Right renal cortex interstitium (tissue), 3 donors: ENCODE results near the gene RAB3C. TPM values are rescaled to one million over a fixed set of nuclear protein-coding genes. Genes with fewer than 3 reads are reported as not detected.
"Not testable (repeated sequence)": the region's sequence is repeated elsewhere in the genome, so short reads cannot be mapped to it uniquely, and the experiment has no call there.

Experiments
- DNase-seq, 3 donors: peaks; one replicate each; pipeline ENCODE4 v3.0.0-alpha.2; 2013; ENCODE audit warnings: low read depth in 3 of 3, low spot score in 2 of 3
- polyA plus RNA-seq, 3 donors: library from polyadenylated mRNA; unstranded; fragments of 120-200 nt; gene quantifications; one replicate each; pipeline ENCODE4 v1.2.1, GENCODE V29; 2013; ENCODE audit not compliant: insufficient read length in 3 of 3

RAB3C gene
- polyA plus RNA-seq, 3 donors = 1.9 to 4.8 (median 2.2) TPM

DNA sequence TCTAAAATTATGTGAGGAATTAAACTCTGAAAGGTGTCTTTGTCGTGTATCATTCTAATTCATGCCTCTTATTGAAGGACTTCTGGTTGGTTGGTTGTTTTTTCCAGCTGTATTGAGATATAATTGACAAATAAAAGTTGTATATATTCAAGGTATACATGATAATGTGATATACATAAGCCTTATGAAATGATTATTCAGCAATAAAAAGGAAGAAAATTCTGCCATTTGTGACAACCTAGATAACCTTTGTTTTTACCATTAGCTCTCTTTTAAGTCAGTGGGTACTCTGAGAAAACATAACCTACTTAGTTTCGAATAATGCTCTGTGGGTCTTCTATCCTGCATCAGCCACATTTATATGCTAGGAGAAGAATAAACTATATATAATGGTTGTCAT, 89.6 kb downstream of the RAB3C start:
- DNase-seq = no peak

DNA sequence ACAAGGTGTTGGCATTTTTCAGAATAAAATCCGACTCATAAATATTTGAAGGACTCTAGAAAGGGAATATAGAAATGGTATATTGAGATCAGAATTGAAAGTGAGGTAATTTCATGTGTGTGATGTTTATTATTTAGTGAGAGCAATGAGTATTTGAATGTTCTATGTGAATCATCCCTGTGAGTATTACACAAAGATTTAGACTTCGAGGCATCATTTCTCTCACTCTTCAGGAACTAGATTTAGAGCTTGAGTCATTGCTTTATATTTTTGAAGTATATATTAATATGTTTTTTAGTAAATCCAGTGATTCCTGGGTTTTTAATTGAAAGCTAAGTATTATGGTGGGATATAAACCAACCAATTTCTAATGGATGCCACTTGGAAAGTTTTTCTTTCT, 91.2 kb downstream of the RAB3C start:
- DNase-seq = no peak

DNA sequence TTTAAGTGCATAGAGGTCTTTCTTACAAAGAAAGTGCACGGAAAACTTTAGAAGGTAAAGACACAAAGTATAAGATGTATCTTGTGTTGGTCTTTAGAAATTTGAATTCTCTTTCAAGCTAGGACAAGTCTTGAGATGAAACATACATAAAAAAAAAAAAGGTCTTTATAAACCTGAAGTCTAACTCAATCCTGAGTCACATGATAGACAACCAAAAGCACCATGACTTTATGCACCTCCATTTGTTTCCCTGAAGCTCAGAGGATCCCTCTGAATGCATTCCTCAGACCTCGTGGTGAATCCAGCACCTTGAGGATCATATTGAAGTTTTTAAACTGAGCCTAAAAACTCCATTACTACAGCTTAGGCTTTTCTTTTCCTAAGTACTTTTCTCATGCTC, 91.8 kb downstream of the RAB3C start:
- no peak for DNase-seq

DNA sequence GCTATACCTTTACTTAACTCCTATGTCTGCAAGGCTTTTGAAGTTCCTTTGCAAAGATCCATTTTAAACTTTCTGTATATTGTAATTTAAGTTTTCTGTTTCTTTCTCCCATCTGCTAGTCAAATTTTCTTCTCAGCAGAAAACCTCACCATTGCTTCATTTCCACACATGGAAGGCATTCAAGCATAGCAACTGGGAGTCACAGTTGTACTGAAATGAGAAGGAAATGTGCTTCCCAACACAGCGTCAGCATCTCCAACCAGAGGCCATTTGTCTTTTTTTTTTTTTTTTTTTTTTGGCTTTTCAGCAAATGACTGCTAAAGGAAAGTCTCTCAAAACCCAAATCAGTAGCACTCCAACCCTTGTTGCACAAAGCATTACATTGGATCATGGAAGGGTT, 92.5 kb downstream of the RAB3C start:
- DNase-seq = no peak

DNA sequence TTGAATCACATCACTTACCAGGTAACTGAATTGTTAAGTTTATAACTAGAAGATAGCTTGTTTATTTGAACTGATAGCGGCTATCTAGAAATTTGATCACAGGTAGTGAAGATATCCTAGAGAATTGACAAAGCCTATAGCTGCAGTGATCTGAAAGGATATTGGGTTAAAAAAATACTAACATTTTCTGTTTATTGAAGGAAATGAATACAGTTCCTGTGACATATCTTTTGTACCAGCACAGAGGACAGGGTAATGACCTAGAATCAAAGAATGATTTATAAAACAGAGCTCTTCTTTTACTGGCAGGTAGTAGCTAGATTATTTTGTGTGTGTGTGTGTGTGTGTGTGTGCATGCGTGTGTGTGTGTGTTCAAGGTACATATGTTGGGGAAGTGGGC, 94.8 kb downstream of the RAB3C start:
- no peak for DNase-seq

DNA sequence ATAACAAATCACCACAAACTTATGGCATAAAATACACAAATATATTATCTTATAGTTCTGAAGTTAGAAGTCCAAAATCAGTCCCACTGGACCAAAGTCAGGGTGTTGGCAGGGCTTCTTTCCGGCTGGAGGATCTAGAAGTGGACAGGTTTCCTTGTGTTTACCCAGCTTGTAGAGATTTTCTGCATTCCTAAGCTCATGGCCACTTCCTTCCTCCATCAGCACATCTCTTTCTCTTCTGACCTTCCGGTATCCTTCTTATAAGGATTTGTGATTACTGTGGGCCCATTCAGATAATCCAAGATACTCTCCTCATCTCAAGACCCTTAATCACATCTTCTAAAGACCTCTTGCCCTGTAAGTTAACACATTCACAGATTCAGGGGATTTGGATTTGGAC, 97.6 kb downstream of the RAB3C start:
- DNase-seq = no peak

DNA sequence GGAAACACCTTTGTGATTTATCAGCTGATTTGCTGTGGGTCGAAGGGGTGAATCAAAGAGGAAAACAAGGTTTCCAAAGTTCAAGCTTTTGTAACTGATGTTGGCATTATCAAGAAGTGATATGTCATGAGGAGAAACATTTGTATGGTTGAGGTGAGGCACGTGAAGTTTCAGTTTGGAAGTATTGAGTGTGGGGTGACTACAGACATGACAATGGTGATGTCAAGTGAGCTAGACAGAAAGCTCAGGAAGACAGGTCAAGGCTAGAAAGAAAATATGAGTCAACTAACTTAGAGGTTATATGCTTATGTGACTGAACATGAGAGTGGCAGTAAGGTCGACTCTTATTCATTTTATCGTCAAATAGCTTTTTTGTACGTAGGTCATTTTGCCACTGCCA, 99.1 kb downstream of the RAB3C start:
- no peak for DNase-seq

DNA sequence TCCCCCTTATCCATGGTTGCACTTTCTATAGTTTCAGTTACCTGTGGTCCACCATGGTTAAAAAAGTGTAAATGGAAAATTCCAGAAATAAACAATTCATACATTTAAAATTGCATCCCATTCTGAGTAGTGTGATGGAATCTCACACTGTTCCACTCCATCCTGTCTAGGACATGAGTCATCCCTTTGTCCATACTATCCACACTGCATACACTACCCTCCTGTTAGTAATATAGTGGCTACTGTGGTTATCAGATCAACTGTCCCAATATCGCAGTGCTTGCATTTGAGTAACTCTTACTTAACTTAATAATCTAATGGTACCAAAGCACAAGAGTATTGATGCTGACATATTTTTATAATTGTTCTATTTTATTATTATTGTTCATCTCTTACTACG, 100.7 kb downstream of the RAB3C start:
- DNase-seq = no peak

DNA sequence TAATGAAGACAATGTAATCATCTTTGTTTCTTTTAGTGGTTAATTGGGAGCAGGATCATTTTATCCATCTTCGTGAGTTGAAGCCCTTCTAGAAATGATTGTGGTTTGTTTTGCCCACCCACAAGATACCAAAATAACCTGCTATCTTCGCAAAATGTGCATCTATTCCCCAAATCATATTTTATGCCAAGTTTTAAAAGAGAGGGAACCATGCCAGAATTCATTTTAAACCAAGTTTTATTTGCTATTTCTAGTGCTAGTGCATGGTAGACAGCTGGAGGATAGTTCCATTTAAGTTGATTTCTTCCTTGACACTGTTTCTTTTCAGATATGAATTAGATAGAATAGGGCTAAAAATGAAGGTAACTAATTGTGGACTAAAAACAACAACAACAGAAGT, 104.2 kb downstream of the RAB3C start:
- no peak for DNase-seq

DNA sequence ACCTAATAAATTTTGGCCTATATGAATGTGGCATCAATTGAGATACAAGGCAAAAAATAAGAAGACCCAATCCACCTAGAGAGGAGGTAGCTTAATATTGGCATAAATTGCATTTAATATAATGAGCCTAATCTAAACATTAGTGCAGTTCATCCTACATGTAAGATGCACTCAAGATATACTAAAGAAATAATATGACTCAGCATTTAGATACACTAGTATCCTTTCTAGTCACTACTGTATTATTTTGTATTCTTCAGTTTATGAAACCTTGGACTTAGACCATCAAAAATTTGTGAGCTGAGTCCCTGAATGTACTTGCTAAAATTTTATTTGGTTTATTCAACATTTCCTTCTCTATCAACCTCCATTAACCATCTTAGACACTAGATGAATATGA, 104.7 kb downstream of the RAB3C start:
- no peak for DNase-seq

DNA sequence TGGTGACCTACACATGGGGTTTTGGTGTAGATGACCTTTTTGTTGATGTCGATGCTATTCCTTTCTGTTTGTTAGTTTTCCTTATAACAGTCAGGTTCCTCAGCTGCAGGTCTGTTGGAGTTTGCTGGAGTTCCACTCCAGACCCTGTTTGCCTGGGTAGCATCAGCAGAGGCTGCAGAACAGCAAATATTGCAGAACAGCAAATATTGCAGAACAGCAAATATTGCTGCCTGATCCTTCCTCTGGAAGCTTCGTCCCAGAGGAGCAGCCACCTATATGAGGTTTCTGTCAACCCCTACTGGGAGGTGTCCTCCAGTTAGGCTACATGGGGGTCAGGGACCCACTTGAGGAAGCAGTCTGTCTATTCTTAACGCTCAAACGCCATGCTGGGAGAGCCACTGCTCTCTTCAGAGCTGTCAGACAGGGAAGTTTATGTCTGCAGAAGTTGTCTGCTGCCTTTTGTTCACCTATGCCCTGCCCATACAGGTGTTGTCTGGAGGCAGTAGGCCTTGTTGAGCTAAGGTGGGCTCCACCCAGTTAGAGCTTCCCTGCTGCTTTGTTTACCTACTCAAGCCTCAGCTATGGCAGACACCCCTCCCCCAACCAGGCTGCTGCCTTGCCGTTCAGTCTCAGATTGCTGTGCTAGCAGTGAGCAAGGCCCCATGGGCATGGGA, 116.3 kb downstream of the RAB3C start:
- not testable (repeated sequence) for DNase-seq

DNA sequence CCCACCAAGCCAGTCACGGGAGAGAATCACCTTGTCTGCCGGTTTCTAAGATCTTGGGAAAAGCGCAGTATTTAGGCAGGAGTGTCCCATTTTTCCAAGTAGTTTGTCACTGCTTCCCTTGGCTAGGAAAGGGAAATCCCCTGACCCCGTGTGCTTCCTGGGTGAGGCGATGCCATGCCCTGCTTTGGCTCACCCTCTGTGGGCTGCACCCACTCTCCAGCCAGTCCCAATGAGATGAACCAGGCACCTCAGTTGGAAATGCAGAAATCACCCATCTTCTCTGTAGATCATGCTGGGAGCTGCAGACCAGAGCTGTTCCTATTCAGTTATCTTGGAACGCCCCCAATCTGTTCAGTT, 116.9 kb downstream of the RAB3C start:
- no peak for DNase-seq

DNA sequence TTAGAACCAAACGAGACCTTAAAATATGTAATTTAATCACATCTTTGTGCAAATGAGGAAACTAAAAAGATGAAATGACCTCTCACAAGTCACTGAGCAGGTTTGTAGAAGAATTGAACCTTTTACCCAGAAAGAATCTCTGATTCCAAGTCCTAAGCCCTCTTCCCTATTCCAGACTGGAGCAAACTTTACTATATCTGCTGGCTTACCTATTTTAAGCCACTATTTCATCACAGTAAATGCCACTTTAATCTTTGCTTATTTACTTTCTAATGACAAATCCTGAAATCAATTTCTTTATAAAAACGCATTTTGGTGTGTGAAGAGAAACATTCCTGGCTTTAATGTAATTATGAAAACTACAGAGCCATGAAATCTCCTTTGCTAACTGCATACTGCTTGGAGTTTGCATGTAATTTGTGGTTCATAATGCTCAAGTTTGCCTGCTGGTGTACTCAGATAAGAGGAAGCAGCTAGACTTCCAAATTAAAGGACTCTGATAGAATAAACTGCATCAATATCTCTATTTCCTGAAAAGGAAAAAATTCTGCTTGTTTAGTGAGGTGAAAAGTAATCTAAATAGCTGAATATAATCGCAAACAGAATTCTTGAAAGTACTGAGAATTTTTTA, 121.2 kb downstream of the RAB3C start:
- DNase-seq = no peak

DNA sequence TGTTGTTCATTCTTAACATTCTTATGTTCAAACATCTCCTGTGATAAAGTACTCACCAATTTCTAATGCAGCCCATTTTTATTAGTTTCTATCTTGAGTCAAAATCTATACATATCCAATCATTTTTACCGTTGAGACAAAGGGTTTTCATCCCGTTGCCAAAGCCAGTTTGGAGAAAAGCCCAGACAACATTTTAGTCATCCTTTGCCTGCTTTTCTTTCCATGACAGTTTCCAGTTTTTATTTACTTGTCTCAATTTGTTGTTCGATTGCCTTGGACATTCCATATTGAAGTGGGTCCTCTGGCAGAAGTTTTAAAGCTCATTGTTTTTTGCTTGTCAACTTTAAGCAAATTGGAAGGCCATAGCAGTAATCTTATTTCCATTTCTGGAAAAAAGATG, 123.9 kb downstream of the RAB3C start:
- no peak for DNase-seq

DNA sequence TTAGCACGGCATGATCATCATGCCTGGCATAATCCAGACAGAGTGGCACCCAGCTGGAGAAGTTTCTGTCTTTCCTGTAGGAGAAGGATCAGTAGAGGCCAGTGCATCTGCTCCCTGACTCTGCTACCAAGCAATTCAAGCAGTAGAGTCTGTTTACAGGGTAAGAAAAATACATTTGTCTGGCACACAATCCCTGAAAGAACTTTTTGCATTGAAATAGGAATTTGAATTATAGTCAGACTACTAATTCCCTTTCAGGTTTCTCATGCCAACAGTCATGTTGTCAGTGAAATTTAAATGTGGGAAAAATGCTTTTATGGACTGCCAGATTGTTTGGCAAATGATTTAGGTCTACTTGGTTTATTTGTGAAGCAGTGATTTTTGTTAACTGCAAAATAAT, 125.6 kb downstream of the RAB3C start:
- no peak for DNase-seq

DNA sequence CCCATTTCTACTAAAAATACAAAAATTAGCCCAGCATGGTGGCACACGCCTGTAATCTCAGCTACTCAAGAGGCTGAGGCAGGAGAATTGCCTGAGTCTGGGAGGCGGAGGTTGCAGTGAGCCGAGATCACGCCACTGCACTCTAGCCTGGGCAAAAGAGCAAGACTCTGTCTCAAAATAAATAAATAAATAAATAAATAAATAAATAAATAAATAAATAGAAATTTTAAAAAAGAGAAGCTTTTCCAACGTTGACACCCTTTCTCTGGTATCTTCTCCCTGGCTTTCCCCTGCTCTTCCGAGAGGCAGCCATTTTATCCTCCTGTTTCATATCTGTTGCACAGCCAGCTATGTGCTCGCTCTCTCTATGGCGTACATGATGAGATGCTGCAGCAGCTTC, 127.5 kb downstream of the RAB3C start:
- DNase-seq = not testable (repeated sequence)

DNA sequence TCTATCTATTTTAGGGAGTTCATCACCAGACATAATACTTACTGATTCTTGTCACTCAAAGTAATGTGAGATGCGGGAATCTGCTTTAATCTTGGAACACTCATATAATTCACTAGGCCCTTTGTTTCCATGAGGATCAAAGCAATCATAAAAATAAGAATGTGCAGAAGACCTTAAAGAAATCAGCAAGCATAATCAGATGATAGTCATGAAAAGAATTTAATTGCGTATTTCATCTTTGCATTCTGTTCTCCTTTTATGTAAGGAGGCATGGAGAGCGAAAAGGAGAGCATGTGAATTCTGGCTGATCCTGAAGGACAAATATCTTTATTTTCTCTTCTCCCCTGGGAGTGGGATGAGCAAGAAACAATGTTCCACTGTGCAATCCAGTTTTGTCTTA, 128.0 kb downstream of the RAB3C start:
- DNase-seq = no peak

DNA sequence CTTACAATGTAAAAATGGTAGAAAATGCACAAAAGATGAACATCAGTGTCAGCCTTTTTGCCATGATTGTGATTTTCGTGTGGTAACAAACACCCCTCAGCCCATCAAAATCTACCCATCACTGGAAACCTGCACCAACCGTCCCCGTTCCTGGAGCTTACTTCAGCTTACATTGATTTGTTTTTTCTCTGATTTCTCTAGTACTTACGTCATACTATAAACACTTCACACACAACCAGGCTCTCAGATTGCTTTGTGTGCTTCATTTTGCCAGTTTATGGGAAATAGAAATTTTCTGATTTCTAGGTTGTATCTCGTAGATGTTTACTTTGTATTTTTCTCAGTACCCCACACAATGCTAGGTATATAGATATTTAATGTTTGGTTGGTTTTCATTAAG, 129.1 kb downstream of the RAB3C start:
- DNase-seq = no peak

DNA sequence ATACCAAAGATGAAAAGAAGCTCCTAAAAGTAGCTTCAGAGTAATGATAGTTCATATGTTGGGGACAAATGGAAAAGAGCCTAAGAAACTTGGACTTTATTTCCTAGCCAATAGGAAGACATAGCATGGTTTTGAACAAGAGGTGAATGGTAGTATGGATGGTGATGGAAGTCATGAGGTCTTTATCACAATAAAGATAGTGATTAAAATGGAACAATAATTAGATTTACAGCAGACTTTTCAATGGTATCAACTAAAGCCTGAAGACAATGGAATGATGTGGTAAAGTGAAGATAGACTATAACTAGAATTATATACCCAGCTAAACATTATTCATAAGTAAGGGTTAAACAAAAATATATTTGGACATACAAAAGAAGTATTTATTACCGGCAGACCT, 131.2 kb downstream of the RAB3C start:
- no peak for DNase-seq

DNA sequence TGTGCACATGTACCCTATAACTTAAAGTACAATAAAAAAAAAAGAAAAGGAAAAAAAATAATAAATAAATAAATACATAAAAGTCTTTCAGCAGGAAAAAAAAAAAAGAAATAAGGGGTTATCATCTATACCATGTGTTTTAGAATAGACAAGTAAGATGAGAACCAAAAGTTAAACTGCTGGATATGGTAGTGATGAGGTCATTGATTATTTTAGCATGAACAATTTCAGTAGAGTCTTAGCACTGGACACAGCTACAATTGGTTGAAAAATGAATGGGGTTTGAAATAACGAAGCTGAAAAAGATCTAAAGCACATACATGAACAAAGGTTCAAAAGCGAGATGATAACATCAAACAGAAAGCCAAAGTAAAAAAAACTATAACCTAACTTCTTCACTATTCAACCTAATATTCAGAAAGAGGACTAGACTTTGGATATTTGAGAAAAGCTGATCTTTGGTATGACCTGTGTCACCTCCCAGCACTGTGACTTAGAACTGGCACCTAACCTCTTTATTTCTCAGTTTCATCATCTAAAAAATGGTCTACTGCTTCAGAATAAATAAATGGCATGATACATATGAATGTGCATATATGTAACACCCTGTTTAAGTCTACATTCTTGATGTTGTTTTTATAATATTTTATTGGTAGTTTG, 133.3 kb downstream of the RAB3C start:
- no peak for DNase-seq

DNA sequence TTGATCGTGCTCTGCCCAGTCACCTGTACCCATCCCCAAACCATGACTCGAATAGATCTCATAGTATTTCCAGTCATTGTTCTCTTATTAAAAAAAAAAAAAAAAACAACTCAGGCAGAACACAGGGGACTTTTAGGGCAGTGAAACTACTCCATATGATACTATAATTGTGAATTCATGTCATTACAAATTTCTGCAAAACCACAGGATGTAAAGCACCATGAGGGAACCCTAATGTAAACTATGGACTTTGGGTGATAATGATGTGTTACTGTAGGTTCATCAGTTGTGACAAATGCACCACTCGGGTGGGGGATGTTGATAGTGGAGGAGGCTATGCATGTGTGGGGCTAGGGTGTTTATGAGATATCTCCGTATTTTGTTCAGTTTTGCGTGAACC, 133.8 kb downstream of the RAB3C start:
- no peak for DNase-seq

DNA sequence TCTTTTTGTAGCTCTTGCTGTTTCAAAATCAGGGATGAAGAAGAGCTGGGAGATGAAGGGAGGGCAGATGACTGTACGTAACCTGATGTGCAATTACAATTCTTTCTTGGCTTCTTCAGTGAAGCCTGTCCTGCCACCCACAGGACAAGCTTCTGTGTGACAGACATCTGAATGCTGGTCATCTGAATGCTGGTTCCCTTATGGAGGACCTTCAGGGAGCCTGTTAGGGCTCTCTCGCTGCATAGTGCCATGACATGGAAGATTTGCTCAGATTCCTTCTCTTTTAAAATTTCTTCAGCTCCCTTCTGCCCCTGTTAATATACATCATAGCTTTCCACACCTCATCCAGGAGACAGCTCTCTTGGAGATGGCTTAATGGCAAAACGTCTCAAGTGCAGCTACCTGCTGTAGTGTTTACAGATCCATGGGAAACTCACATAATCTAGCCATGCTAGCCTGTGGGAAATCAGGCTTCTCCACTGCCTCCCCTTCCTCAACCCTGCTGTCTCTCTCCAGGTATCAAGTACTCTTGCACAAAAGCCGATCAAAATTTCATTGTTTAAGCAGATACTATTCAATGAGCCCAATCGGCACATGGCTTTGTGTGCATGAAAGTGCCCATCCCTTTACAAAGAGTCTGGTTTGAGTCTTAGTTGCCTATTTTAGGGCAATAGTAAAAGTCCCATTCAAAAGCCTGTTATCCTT, 134.6 kb downstream of the RAB3C start:
- DNase-seq = no peak
